ENCODE data around the gene TTLL4.

DNA sequence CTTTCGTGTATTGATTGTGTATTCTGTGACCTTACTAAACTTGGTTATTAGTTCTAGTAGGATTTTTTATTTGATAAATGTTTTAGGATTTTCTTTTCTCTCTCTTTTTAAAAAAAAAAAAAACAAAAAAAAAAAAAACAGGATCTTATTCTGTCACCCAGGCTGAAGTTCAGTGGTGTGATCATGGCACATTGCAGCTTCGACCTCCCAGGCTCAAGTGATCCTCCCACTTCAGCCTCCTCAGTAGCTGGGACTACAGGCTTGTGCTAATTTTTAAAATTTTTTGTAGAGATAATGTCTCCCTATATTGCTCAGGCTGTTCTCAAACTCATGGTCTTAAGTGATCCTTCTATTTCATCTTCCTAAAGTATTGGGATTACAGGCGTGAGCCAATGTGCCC lies 19.0 kb downstream of the TTLL4 start:
- TF ChIP-seq EP300 (IDR thresholded peaks at IDR 0.05) (no peak), CTCF (IDR thresholded peaks at IDR 0.05) (no peak)
